ENCODE data around the gene KTN1.

Gene KTN1

DNA sequence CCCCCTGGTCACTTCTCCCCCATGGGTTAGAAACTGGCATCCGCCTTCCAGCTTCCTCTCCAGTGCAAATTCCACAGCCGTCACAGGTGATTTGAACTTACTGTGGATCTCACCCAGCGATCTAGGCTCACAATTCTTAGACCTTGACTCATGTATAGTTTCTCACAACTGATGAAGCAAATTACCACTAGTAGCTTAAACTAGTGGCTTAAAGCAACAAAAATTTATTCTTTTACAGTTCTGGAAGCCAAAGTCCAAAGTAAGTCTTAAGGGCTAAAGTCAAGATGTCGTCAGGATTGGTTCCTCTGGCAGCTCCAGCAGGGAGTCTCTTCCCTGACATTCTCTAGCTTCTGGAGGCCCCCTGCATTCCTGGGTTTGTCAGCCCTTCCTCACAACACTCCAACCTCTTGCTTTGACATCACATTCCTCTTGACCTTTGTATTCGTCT, 117.4 kb downstream of the KTN1 start:
- no peaks in the 10 kb centered on the region for H3K79me2 ChIP-seq (ENCODE audit: insufficient read depth, low read length)
- no peak overlapping the region for H3K4me3 ChIP-seq (ENCODE audit: low read depth in 1 of 2, low read length in 2 of 2)
- DNase-seq (no peak), ATAC-seq (ENCODE audit: insufficient read depth, low read depth) (no peak)
- H3K4me2 ChIP-seq (ENCODE audit: insufficient read depth, low read length) = no peak overlapping the region
- TF ChIP-seq, protein P1, sequence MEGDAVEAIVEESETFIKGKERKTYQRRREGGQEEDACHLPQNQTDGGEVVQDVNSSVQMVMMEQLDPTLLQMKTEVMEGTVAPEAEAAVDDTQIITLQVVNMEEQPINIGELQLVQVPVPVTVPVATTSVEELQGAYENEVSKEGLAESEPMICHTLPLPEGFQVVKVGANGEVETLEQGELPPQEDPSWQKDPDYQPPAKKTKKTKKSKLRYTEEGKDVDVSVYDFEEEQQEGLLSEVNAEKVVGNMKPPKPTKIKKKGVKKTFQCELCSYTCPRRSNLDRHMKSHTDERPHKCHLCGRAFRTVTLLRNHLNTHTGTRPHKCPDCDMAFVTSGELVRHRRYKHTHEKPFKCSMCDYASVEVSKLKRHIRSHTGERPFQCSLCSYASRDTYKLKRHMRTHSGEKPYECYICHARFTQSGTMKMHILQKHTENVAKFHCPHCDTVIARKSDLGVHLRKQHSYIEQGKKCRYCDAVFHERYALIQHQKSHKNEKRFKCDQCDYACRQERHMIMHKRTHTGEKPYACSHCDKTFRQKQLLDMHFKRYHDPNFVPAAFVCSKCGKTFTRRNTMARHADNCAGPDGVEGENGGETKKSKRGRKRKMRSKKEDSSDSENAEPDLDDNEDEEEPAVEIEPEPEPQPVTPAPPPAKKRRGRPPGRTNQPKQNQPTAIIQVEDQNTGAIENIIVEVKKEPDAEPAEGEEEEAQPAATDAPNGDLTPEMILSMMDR (IDR thresholded peaks at IDR 0.05; ENCODE audit: borderline replicate concordance, extremely low read depth, low read length, poor library complexity, severe bottlenecking) = no peak
- no peak for TF ChIP-seq EZH2 (IDR thresholded peaks at IDR 0.05; ENCODE audit: borderline replicate concordance, low read depth, low read length, severe bottlenecking)
- no peak overlapping the region for H3K27ac ChIP-seq (ENCODE audit: low read length)
- H3K9ac ChIP-seq (ENCODE audit: low read depth, low read length) = no peak overlapping the region
- no peaks in the 10 kb centered on the region for H3K9me3 ChIP-seq (ENCODE audit: insufficient read depth, low read length, severe bottlenecking)
- H2AFZ ChIP-seq (ENCODE audit: low read depth, low read length) = no peak overlapping the region
- no peaks in the 10 kb centered on the region for H3K4me1 ChIP-seq (ENCODE audit: insufficient read depth, low read length)
- H3K36me3 ChIP-seq (ENCODE audit: insufficient read depth, low read length) = no peaks in the 10 kb centered on the region
- H4K20me1 ChIP-seq (ENCODE audit: insufficient read depth, low read length) = no peaks in the 10 kb centered on the region
- H3K27me3 ChIP-seq (ENCODE audit: insufficient read depth, low read length, poor library complexity) = no peaks in the 10 kb centered on the region

DNA sequence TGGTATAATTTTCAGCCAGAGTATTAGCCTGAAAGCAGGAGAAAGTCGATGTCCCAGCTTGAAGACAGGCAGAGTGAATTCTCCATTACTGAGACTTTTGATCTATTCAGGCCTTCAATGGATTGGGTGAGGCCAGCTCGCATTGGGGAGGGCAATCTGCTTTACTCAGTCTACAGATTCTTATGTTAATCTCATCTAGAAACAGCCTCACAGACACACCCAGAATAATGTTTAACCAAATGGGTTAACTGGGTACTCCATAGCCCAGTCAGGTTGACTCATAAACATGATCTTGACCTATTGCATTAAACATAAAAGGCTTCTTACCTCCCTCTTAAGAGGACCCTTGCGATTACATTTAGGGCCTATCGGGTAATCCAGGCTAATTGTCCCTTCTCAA, 118.0 kb downstream of the KTN1 start:
- H3K9ac ChIP-seq (ENCODE audit: low read depth, low read length) = no peak overlapping the region
- TF ChIP-seq, protein P1 (IDR thresholded peaks at IDR 0.05; ENCODE audit: borderline replicate concordance, extremely low read depth, low read length, poor library complexity, severe bottlenecking) = no peak
- TF ChIP-seq EZH2 (IDR thresholded peaks at IDR 0.05; ENCODE audit: borderline replicate concordance, low read depth, low read length, severe bottlenecking) = no peak
- ATAC-seq (ENCODE audit: insufficient read depth, low read depth) (no peak), DNase-seq (no peak)
- no peaks in the 10 kb centered on the region for H3K36me3 ChIP-seq (ENCODE audit: insufficient read depth, low read length)
- H2AFZ ChIP-seq (ENCODE audit: low read depth, low read length) = no peak overlapping the region
- H3K4me1 ChIP-seq (ENCODE audit: insufficient read depth, low read length) = no peaks in the 10 kb centered on the region
- no peaks in the 10 kb centered on the region for H3K27me3 ChIP-seq (ENCODE audit: insufficient read depth, low read length, poor library complexity)
- no peaks in the 10 kb centered on the region for H3K9me3 ChIP-seq (ENCODE audit: insufficient read depth, low read length, severe bottlenecking)
- H3K79me2 ChIP-seq (ENCODE audit: insufficient read depth, low read length) = no peaks in the 10 kb centered on the region
- no peak overlapping the region for H3K4me2 ChIP-seq (ENCODE audit: insufficient read depth, low read length)
- H3K27ac ChIP-seq (ENCODE audit: low read length) = no peak overlapping the region
- no peaks in the 10 kb centered on the region for H4K20me1 ChIP-seq (ENCODE audit: insufficient read depth, low read length)
- H3K4me3 ChIP-seq (ENCODE audit: low read depth in 1 of 2, low read length in 2 of 2) = no peak overlapping the region

DNA sequence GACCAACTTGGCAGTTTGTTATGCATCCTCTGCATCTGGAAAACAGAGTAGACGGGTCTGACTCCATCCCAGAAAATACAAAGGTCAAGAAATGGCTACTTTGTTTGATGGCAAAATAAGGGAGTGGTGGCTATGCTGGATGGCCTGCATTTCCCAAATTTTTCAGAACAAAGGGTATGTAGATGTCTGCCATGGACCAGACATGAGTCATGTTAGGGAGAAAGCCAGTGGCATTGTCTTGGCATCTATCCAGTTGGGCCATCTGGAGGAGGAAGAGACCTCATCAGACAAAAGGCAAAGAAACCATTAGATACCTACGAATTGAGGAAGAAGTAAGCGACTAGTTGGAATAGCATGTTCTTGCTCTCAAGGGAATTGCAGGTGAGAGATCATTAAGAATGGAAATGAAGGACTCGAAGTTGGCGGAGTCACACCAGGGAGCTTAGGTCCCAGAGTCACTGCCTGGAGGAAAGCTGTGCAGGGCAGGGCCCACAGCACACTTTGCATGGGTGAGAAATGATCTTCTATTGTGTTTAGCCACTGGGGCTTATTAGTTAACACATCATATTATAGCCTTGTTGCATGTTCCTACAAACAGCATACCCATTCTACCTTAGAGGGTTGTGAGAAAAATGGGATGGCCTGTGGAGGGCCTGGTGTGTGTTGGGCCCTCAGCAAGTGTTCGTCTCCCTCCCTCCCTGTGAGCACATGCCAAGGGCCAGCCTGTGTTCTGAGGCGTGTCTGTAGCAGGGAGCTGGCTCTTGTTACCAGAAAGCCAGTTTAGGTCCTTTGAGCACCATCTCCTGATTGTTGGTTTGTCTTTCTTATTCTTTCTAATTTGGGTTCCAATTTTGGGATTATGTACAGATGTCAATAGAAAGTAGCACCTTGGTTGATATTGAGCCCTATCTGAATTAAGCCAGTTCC, 119.4 kb downstream of the KTN1 start:
- ATAC-seq (ENCODE audit: insufficient read depth, low read depth) (no peak), DNase-seq (no peak)
- Histone ChIP-seq H3K4me2 (ENCODE audit: insufficient read depth, low read length) (no peak overlapping the region), H3K27me3 (ENCODE audit: insufficient read depth, low read length, poor library complexity) (no peaks in the 10 kb centered on the region), H2AFZ (ENCODE audit: low read depth, low read length) (no peak overlapping the region), H3K9ac (ENCODE audit: low read depth, low read length) (no peak overlapping the region), H3K4me1 (ENCODE audit: insufficient read depth, low read length) (no peaks in the 10 kb centered on the region), H3K4me3 (ENCODE audit: low read depth in 1 of 2, low read length in 2 of 2) (no peak overlapping the region), H3K36me3 (ENCODE audit: insufficient read depth, low read length) (no peaks in the 10 kb centered on the region), H3K27ac (ENCODE audit: low read length) (no peak overlapping the region), H3K79me2 (ENCODE audit: insufficient read depth, low read length) (no peaks in the 10 kb centered on the region), H3K9me3 (ENCODE audit: insufficient read depth, low read length, severe bottlenecking) (no peaks in the 10 kb centered on the region), H4K20me1 (ENCODE audit: insufficient read depth, low read length) (no peaks in the 10 kb centered on the region)
- TF ChIP-seq, protein P1 (IDR thresholded peaks at IDR 0.05; ENCODE audit: borderline replicate concordance, extremely low read depth, low read length, poor library complexity, severe bottlenecking) = no peak
- no peak for TF ChIP-seq EZH2 (IDR thresholded peaks at IDR 0.05; ENCODE audit: borderline replicate concordance, low read depth, low read length, severe bottlenecking)
